ENCODE results near the gene NEK7.

The NEK7 gene

DNA sequence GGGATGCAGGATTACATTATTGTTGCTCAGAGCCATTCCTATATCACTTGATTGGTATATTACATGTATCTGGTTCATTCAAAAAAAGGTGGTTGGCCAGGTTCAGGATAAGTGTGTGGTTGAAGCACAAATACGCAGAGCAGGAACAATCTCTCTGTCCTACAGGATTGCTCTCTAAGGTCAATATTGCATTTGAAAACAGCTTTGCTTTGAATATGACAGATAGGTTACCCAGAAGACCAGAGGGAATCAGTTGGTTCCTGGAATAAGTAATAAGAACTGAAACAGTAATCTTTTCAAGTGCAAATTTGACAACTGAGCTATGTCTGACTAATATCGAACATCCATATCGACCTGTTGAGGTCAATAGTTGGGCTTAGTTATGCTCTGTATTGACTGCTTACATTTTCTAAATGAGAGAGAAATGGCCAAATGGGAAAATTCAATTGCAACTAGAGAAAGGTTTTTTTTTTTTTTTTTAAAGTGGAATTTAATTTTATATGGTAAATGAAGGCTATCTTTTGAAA lies 206.9 kb downstream of the NEK7 start:
- no peak for DNase-seq

GRCh38 chr1:198364471-198364870 lies 207.7 kb downstream of the NEK7 start:
- no peak for DNase-seq

- no peak for DNase-seq
Measured at GRCh38 chr1:198367296-198367695, 210.5 kb downstream of the NEK7 start.

GRCh38 chr1:198370996-198371395 lies 214.2 kb downstream of the NEK7 start:
- DNase-seq = no peak

Data from NCI-H1105 (cell line).